MM.1S (cell line): Measurements from ENCODE around the gene NCK1.

Experiments
- DNase-seq: peaks from one replicate; pipeline ENCODE4 v3.0.0-alpha.2; 2015
- H2AFZ ChIP-seq: fragments of 300-600 bp; sonication (generic); 2 replicates; pipeline ENCODE4 v1.6.0; 2016; ENCODE audit warnings: antibody characterized with exemption, low read length
- H3F3A ChIP-seq: fragments of 300-600 bp; sonication (generic); 2 replicates; pipeline ENCODE4 v1.6.1; 2016; ENCODE audit warnings: mild to moderate bottlenecking, antibody characterized with exemption, low read length, moderate library complexity, mixed read lengths; ENCODE audit not compliant: insufficient read depth
- H3K27ac ChIP-seq: fragments of 300-600 bp; sonication (generic); 2 replicates; pipeline ENCODE4 v1.5.1; 2016; ENCODE audit warnings: mild to moderate bottlenecking, low read length
- H3K27me3 ChIP-seq: fragments of 300-600 bp; sonication (generic); replicated peaks from 2 replicates; pipeline ENCODE4 v1.6.0; 2016; ENCODE audit warnings: low read length; ENCODE audit not compliant: insufficient read depth
- H3K36me3 ChIP-seq: fragments of 300-600 bp; sonication (generic); replicated peaks from 2 replicates; pipeline ENCODE4 v1.6.1; 2016; ENCODE audit warnings: mild to moderate bottlenecking, low read length, mixed read lengths; ENCODE audit not compliant: insufficient read depth
- H3K4me1 ChIP-seq: fragments of 300-600 bp; sonication (generic); 2 replicates; pipeline ENCODE4 v1.6.1; 2016; ENCODE audit warnings: low read length, mixed read lengths
- H3K4me2 ChIP-seq: fragments of 300-600 bp; sonication (generic); 2 replicates; pipeline ENCODE4 v1.6.0; 2016; ENCODE audit warnings: low read depth, low read length
- H3K4me3 ChIP-seq: fragments of 300-600 bp; sonication (generic); 2 replicates; pipeline ENCODE4 v1.5.1; 2016; ENCODE audit warnings: low read length, mixed read lengths
- H3K79me2 ChIP-seq: fragments of 300-600 bp; sonication (generic); 2 replicates; pipeline ENCODE4 v1.6.1; 2016; ENCODE audit warnings: mixed run types, low read length, mixed read lengths
- H3K9ac ChIP-seq: fragments of 300-600 bp; sonication (generic); 2 replicates; pipeline ENCODE4 v1.6.1; 2016; ENCODE audit warnings: low read length, mixed read lengths
- H3K9me2 ChIP-seq: fragments of 300-600 bp; sonication (generic); replicated peaks from 2 replicates; pipeline ENCODE4 v1.6.1; 2016; ENCODE audit warnings: mild to moderate bottlenecking, low read length, mixed read lengths; ENCODE audit not compliant: insufficient read depth
- H3K9me3 ChIP-seq: fragments of 300-600 bp; sonication (generic); replicated peaks from 2 replicates; pipeline ENCODE4 v1.6.1; 2016; ENCODE audit warnings: mild to moderate bottlenecking, low read length, mixed read lengths; ENCODE audit not compliant: insufficient read depth
- H4K20me1 ChIP-seq: fragments of 300-600 bp; sonication (generic); 2 replicates; pipeline ENCODE4 v1.6.1; 2016; ENCODE audit warnings: mild to moderate bottlenecking, low read length, moderate library complexity, mixed read lengths; ENCODE audit not compliant: insufficient read depth
- EZH2 ChIP-seq: fragments of 300-600 bp; sonication (generic); optimal IDR thresholded peaks from 2 replicates; pipeline ENCODE3; 2017; ENCODE audit warnings: low read depth, mild to moderate bottlenecking, antibody characterized with exemption, low read length, mixed read lengths
- EZH2phosphoT487 ChIP-seq: fragments of 300-600 bp; sonication (generic); IDR thresholded peaks from 2 replicates; pipeline ENCODE4 v1.6.1; 2018; ENCODE audit warnings: antibody characterized with exemption, low read length
- TF ChIP-seq, protein P1 (sequence below): fragments of 300-600 bp; sonication (generic); IDR thresholded peaks from 2 replicates; pipeline ENCODE4 v1.5.1; 2016; ENCODE audit warnings: antibody characterized with exemption, low read length, mixed read lengths

The NCK1 gene

DNA sequence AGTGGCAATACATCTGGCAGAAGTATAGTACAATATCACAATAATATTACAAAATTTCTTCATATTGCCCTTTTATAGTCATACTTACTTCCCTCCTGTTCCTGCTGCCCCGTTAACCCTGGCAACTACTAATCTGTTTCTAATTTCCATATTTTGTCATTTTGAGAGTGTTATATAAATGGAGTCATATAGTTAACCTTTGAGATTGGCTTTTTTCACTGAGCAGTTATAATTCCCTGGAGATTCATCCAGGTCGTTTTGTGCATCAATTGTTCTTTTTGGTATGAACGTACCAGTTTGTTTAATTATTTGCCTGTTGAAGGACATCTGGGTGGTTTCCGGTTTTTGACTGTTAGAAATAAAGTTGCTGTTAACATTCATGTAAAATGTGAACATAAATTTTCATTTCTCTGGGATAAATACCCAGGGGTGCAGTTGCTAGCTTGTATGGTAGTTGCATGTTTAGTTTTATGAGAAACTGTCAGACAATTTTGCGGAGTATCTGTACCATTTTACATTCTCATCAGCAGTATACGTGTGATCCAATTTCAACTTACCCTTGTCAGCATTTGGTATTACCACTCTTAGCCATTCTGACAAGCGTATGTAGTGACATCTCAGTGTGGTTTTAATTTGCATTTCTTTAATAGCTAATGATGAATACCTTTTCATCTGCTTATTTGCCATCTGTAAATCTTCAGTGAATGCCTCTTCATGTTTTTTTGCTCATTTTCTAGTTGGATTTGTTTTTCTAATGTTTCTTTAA is 63.6 kb downstream of the NCK1 start:
- no peak overlapping the region for H3K4me3 ChIP-seq
- peaks cover 36% of the 10 kb centered on the region for H3K79me2 ChIP-seq
- H3K9me2 ChIP-seq = no peaks in the 10 kb centered on the region
- no peak overlapping the region for H3K4me2 ChIP-seq
- H3K27ac ChIP-seq = no peak overlapping the region
- H3K36me3 ChIP-seq = 0 out of 2 replicates have a peak, but pooled peaks cover 7% of the 10 kb centered on the region
- H3K4me1 ChIP-seq = no peaks in the 10 kb centered on the region
- TF ChIP-seq, protein P1, sequence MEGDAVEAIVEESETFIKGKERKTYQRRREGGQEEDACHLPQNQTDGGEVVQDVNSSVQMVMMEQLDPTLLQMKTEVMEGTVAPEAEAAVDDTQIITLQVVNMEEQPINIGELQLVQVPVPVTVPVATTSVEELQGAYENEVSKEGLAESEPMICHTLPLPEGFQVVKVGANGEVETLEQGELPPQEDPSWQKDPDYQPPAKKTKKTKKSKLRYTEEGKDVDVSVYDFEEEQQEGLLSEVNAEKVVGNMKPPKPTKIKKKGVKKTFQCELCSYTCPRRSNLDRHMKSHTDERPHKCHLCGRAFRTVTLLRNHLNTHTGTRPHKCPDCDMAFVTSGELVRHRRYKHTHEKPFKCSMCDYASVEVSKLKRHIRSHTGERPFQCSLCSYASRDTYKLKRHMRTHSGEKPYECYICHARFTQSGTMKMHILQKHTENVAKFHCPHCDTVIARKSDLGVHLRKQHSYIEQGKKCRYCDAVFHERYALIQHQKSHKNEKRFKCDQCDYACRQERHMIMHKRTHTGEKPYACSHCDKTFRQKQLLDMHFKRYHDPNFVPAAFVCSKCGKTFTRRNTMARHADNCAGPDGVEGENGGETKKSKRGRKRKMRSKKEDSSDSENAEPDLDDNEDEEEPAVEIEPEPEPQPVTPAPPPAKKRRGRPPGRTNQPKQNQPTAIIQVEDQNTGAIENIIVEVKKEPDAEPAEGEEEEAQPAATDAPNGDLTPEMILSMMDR = no peak
- TF ChIP-seq EZH2 (no peak), EZH2phosphoT487 (no peak)
- H2AFZ ChIP-seq = no peak overlapping the region
- no peak overlapping the region for H3K9ac ChIP-seq
- no peaks in the 10 kb centered on the region for H3K27me3 ChIP-seq
- H3F3A ChIP-seq = no peaks in the 10 kb centered on the region
- no peaks in the 10 kb centered on the region; the same call in 1 of the 2 replicates for H4K20me1 ChIP-seq
- H3K9me3 ChIP-seq = no peaks in the 10 kb centered on the region
- DNase-seq = no peak

- TF ChIP-seq EZH2 (no peak), EZH2phosphoT487 (no peak)
- TF ChIP-seq, protein P1 = no peak
- Histone ChIP-seq H3K27ac (no peak overlapping the region), H4K20me1 (no peaks in the 10 kb centered on the region; the same call in 1 of the 2 replicates), H3K9me2 (no peaks in the 10 kb centered on the region), H3K4me3 (no peak overlapping the region), H3F3A (no peaks in the 10 kb centered on the region), H3K4me1 (peaks cover 3% of the 10 kb centered on the region; the same call in 1 of the 2 replicates), H3K27me3 (no peaks in the 10 kb centered on the region), H3K79me2 (peaks cover 20% of the 10 kb centered on the region; the same call in 1 of the 2 replicates), H3K4me2 (no peak overlapping the region), H3K9me3 (no peaks in the 10 kb centered on the region), H3K36me3 (0 out of 2 replicates have a peak, but pooled peaks cover 7% of the 10 kb centered on the region), H2AFZ (no peak overlapping the region), H3K9ac (no peak overlapping the region)
- no peak for DNase-seq
Observed at GRCh38 chr3:136928240-136928639, 66.2 kb downstream of the NCK1 start.

DNA sequence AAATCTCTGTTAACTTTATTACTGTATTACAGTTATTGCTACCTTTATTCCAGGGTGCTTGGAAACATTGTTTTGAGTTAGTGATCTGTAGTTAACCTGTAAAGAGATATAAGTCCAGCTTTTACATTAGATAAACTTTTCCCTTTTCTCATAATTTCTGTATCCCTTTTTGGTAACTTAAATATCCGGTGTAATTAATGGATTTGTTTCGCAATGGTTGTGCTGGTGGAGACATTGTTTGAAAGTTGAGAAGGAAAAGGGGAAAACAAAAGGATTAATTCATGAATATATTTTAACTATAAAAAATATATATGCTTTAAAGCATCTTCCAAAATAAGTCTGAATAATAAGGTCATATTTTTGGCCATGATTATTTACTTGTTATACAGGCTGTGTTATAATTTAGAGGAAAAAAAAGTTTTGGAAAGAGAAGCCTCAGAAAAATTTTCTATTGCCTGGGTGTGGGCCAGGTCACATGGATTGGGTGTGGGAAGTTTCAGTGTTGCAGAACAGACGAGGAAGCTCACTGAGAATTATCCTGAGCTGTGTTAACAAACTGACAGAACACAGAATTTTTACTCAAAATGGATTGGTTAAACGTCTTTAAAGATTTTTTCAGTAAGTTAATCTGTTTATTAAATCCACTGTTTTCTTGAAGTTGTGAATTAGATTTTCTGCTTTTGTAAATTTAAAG is 68.1 kb downstream of the NCK1 start:
- no peak overlapping the region for H2AFZ ChIP-seq
- H3K27ac ChIP-seq = no peak overlapping the region
- DNase-seq = no peak
- no peaks in the 10 kb centered on the region for H3K9me2 ChIP-seq
- TF ChIP-seq EZH2 = no peak
- TF ChIP-seq, protein P1 = no peak
- TF ChIP-seq EZH2phosphoT487 = no peak
- H3K4me1 ChIP-seq = peaks cover 3% of the 10 kb centered on the region; the same call in 1 of the 2 replicates
- H3K36me3 ChIP-seq = 0 out of 2 replicates have a peak, but pooled peaks cover 7% of the 10 kb centered on the region
- peaks cover 12% of the 10 kb centered on the region; the same call in 1 of the 2 replicates for H3K79me2 ChIP-seq
- no peaks in the 10 kb centered on the region for H3K27me3 ChIP-seq
- no peaks in the 10 kb centered on the region for H3K9me3 ChIP-seq
- H3K4me2 ChIP-seq = no peak overlapping the region
- H3K4me3 ChIP-seq = no peak overlapping the region
- no peaks in the 10 kb centered on the region; the same call in 1 of the 2 replicates for H4K20me1 ChIP-seq
- H3K9ac ChIP-seq = no peak overlapping the region
- H3F3A ChIP-seq = no peaks in the 10 kb centered on the region
